Measurements from ENCODE around the gene MYLK3.

Gene MYLK3

DNA sequence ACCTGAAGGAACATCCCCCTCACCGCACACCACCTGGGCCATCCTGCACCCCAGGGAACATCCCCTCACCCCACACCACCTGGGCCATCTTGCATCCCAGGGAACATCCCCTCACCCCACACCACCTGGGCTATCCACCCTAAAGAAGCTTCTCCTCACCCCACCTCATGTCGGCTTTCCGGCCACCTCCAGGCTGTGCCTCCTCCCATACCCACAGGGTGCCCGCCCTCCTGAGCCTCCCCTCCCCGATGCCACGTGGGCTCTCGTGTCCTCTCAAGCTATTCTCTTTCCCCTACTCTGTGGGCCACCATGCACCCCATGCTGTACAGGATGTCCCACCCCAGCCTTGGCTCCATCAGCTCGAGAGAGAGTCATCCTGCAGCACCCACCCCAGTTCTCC is 18.0 kb downstream of the MYLK3 start:
- Histone ChIP-seq H3K4me3 (no peak overlapping the region), H3K27ac (no peak overlapping the region), H3K9me3 (peaks cover 0 to 5% (median 0%) of the 10 kb centered on the region in 3 donors), H3K36me3 (no peaks in the 10 kb centered on the region), H3K27me3 (no peaks in the 10 kb centered on the region), H3K4me1 (no peaks in the 10 kb centered on the region)
- DNase-seq: no peak
- TF ChIP-seq CTCF (IDR thresholded peaks at IDR 0.05): no peak
- intact Hi-C loops (cut with DNase I; ENCODE audit: low total_unique reads): no loop called here

DNA sequence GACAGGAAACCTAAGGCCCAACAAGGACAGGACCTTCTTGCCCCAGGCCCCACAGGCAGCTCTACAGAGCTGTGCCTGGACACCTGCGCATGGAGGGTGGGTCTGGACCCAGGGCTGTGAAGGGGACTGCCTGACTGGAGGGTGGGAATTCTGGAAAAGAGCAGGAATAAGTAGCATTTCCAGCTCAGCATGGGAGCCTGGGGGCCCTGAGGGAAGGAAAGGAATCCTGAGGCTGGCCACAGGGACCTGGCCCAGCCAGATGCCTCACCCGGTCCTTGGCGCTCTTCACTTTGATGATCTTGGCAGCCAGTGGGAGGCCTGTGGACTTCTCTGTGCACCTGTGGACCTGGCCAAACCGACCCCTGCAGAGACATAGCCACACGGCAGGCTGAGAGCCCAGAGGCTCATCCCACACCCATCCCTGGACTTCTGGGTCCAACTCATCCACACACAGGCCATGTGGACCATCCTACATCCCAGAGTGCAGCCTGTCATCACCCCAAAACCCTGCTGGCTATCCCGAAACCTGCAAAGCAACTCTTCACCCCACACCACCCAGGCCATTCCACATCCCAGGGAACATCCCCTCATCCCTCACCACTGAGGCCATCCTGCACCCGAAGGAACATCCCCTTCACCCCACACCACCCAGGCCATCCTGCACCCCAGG is 18.7 kb downstream of the MYLK3 start:
- TF ChIP-seq CTCF (IDR thresholded peaks at IDR 0.05): no peak
- Histone ChIP-seq H3K9me3 (peaks cover 0 to 5% (median 0%) of the 10 kb centered on the region in 3 donors), H3K27me3 (no peaks in the 10 kb centered on the region), H3K27ac (no peak overlapping the region), H3K4me1 (no peaks in the 10 kb centered on the region), H3K4me3 (no peak overlapping the region), H3K36me3 (no peaks in the 10 kb centered on the region)
- DNase-seq: no peak
- intact Hi-C loops (cut with DNase I; ENCODE audit: low total_unique reads): no loop called here

- TF ChIP-seq CTCF (IDR thresholded peaks at IDR 0.05): no peak
- H3K4me3 ChIP-seq: no peak overlapping the region
- intact Hi-C loops (cut with DNase I; ENCODE audit: low total_unique reads): no loop called here
- no peaks in the 10 kb centered on the region for H3K36me3 ChIP-seq
- no peak overlapping the region for H3K27ac ChIP-seq
- peaks cover 0 to 5% (median 0%) of the 10 kb centered on the region in 3 donors for H3K9me3 ChIP-seq
- no peaks in the 10 kb centered on the region for H3K27me3 ChIP-seq
- DNase-seq: no peak
- no peaks in the 10 kb centered on the region for H3K4me1 ChIP-seq
These were observed 19.3 kb downstream of the MYLK3 start for GRCh38 chr16:46728806-46729205.

- no peaks in the 10 kb centered on the region for H3K4me1 ChIP-seq
- peaks cover 0 to 5% (median 0%) of the 10 kb centered on the region in 3 donors for H3K9me3 ChIP-seq
- TF ChIP-seq CTCF (IDR thresholded peaks at IDR 0.05): no peak
- intact Hi-C loops (cut with DNase I; ENCODE audit: low total_unique reads): no loop called here
- no peak overlapping the region for H3K4me3 ChIP-seq
- no peak for DNase-seq
- no peak overlapping the region for H3K27ac ChIP-seq
- H3K27me3 ChIP-seq: no peaks in the 10 kb centered on the region
- no peaks in the 10 kb centered on the region for H3K36me3 ChIP-seq
These were observed 20.5 kb downstream of the MYLK3 start for GRCh38 chr16:46727630-46728029.

GRCh38 chr16:46727184-46727583 is 21.0 kb downstream of the MYLK3 start:
- Histone ChIP-seq H3K27ac (no peak overlapping the region), H3K4me3 (no peak overlapping the region), H3K9me3 (peaks cover 0 to 5% (median 0%) of the 10 kb centered on the region in 3 donors), H3K4me1 (no peaks in the 10 kb centered on the region), H3K36me3 (no peaks in the 10 kb centered on the region), H3K27me3 (no peaks in the 10 kb centered on the region)
- intact Hi-C loops (cut with DNase I; ENCODE audit: low total_unique reads): no loop called here
- TF ChIP-seq CTCF (IDR thresholded peaks at IDR 0.05): no peak
- DNase-seq: no peak

DNA sequence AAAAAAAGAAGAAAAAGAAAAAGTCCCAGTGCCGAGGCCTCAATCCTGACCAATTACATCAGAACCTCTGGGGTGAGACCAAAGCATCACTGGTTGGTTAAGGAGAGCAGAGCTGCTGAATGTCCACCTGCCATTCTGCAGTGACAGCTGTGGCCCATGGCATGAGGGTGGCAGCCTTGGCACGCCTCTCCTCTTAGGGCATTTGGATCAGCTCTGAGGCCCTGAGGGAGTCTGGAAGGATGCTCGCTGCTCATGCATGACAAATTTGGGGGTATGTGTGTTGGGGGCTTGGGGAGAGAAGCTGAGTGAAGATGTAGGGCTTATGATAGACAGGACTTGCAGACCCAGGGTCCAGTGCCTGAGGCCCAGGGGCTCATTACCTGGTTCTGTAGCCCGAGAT is 26.3 kb downstream of the MYLK3 start:
- Histone ChIP-seq H3K9me3 (peaks cover 0 to 5% (median 0%) of the 10 kb centered on the region in 3 donors), H3K36me3 (no peaks in the 10 kb centered on the region), H3K27me3 (no peaks in the 10 kb centered on the region), H3K4me3 (no peak overlapping the region), H3K4me1 (no peaks in the 10 kb centered on the region), H3K27ac (no peak overlapping the region)
- TF ChIP-seq CTCF (IDR thresholded peaks at IDR 0.05): no peak
- DNase-seq: no peak
- intact Hi-C loops (cut with DNase I; ENCODE audit: low total_unique reads): no loop called here
